GM06990 (cell line): ENCODE data around the gene RAB3D.
"Not testable (repeated sequence)": the region's sequence is repeated elsewhere in the genome, so short reads cannot be mapped to it uniquely, and the experiment has no call there.

Experiments used
- DNase-seq: peaks from one replicate; pipeline ENCODE4 v3.0.0-alpha.2; 2011; ENCODE audit not compliant: insufficient read length; ENCODE audit errors: extremely low read depth
- H3K27me3 ChIP-seq: replicated peaks from 2 replicates; pipeline ENCODE4 v1.6.0; 2011; ENCODE audit warnings: low read length; ENCODE audit not compliant: control insufficient read depth, insufficient read depth
- H3K36me3 ChIP-seq: 2 replicates; pipeline ENCODE4 v1.5.1; 2011; ENCODE audit warnings: low read length; ENCODE audit not compliant: control insufficient read depth, insufficient read depth
- H3K4me3 ChIP-seq: replicated peaks from 2 replicates; pipeline ENCODE4 v1.5.1; 2011; ENCODE audit warnings: low read depth, mild to moderate bottlenecking, control low read depth, low read length
- TF ChIP-seq, protein P1 (sequence below): IDR thresholded peaks from 2 replicates; pipeline ENCODE4 v1.5.1; 2011; ENCODE audit warnings: low read length, control low read depth, mild to moderate bottlenecking, inconsistent platforms; ENCODE audit not compliant: insufficient read depth, poor library complexity, severe bottlenecking

RAB3D gene

DNA sequence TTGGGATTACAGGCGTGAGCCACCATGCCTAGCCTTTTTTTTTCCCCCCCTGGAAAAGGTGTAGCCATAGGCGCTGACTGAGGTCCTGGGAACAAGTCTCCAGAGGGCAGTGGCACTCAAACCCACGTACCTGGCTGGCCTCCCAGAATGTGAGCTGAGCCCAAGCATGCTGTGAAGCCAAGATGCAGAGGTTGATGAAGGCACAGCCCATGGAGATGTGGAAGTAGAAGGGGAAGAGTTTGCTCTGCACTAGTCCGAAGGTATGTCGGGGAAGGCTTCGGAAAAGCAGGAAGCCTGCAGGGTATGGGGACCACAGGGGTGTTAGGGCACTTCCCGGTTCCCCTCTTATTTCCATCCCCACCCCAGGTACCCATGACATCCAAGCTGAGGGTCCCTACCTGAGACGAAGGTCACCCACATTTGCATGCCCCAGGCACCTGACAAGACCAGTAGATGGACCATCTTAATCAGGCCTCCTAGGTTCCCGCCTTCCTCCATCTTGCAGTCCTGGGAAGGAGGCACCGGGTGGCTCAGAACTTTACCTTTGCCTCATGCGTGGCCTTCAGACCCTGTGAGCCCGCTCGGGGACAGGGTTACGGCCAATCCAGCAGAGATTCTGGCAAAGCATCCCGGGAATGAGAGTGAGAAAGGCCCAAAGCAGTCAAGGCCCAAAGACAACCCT, 5.8 kb upstream of the RAB3D start:
- Histone ChIP-seq H3K4me3 (peak overlapping the region; percentile 88), H3K27me3 (no peaks in the 10 kb centered on the region), H3K36me3 (peaks cover 3% of the 10 kb centered on the region)
- TF ChIP-seq, protein P1, sequence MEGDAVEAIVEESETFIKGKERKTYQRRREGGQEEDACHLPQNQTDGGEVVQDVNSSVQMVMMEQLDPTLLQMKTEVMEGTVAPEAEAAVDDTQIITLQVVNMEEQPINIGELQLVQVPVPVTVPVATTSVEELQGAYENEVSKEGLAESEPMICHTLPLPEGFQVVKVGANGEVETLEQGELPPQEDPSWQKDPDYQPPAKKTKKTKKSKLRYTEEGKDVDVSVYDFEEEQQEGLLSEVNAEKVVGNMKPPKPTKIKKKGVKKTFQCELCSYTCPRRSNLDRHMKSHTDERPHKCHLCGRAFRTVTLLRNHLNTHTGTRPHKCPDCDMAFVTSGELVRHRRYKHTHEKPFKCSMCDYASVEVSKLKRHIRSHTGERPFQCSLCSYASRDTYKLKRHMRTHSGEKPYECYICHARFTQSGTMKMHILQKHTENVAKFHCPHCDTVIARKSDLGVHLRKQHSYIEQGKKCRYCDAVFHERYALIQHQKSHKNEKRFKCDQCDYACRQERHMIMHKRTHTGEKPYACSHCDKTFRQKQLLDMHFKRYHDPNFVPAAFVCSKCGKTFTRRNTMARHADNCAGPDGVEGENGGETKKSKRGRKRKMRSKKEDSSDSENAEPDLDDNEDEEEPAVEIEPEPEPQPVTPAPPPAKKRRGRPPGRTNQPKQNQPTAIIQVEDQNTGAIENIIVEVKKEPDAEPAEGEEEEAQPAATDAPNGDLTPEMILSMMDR, result no peak
- DNase-seq, result no peak

DNA sequence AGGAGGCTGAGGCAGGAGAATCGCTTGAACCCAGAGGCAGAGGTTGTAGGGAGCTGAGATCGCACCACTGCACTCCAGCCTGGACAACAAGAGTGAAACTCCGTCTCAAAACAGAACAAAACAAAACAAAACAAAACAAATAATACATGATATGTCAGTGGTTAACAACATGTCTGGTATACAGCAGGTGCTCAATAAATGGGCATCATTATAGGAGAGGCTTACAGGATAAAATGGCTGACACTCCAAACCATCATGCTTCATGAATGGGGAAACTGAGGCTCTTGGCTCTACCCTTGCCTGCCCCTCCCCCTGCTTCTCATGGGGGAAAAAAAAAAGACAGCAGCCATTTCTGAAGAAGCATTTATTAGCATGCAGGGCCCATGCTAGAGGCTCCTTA, 3.0 kb upstream of the RAB3D start:
- H3K27me3 ChIP-seq, result no peaks in the 10 kb centered on the region
- H3K36me3 ChIP-seq, result peaks cover 3% of the 10 kb centered on the region
- TF ChIP-seq, protein P1, result no peak
- no peak overlapping the region for H3K4me3 ChIP-seq
- DNase-seq, result no peak

DNA sequence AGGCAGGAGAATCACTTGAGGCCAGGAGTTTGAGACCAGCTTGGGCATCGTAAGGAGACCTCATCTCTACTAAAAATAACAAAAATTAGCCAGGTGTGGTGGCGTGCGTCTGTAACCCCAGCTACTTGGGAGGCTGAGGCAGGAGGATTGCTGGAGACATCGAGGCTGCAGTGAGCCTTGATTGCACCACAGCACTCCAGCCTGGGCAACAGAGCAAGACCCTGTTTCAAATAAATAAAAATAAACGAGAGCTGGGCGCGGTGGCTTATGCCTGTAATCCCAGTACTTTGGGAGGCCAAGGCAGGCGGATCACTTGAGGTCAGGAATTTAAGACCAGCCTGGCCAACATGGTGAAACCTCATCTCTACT, 626 bp upstream of the RAB3D start:
- H3K27me3 ChIP-seq, H3K36me3 ChIP-seq, DNase-seq: not testable (repeated sequence)
- peak overlapping the region; percentile 79 for H3K4me3 ChIP-seq

DNA sequence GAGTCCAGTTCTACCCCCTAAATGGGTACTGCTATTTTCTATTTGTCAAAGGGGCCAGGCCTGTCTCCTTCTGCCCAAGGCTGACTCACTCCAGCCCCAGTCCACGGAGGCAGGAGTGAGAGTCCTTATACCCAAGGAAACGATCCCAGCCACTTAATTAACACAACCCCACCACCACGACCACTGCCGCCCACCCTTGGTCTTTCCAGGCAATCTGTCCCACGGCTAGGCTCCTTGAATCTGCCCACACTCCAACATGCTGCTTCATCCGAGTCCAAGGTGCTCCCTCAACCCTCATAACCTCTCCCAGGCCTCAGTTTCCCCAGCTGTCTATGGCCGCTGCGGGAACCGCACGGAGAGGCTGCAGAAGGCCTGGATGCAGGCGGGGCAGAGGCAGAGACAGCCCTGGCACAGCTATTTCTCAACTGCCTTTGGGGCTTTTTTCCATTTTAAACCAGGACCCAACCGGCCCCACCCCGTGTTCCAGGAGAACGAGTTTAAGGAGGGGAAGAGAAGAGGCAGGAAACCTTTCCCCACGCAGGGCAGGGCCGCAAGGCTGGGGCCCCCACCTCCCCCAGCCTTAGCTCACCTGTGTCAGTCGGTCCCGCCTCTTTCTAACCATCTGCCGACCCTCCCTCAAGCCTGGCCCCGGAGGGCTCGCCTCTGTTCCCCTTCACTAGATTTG, 746 bp downstream of the RAB3D start:
- no peaks in the 10 kb centered on the region for H3K27me3 ChIP-seq
- DNase-seq, result no peak
- peaks cover 8% of the 10 kb centered on the region for H3K36me3 ChIP-seq
- peak overlapping the region; percentile 79 for H3K4me3 ChIP-seq
- TF ChIP-seq, protein P1, result no peak

GRCh38 chr19:11338121-11338520, 1.3 kb downstream of the RAB3D start:
- TF ChIP-seq, protein P1, result no peak
- Histone ChIP-seq H3K4me3 (no peak overlapping the region), H3K27me3 (no peaks in the 10 kb centered on the region), H3K36me3 (peaks cover 10% of the 10 kb centered on the region)
- no peak for DNase-seq

DNA sequence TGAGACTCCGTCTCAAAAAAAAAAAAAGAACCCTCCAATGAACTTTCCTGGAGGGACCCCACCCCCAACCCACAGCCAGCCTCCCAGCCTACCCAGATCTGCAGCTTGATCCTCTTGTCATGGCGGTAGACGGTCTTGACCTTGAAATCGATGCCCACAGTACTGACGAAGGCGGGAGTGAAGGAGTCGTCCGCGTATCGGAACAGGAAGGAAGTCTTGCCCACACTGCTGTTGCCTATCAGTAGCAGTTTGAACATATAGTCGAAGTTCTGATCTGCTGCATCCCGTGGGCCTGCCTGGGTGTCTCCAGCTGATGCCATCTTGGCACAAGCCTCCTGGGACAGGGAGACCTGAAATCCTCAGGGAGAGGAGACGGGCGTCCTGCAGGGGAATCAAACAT, 2.4 kb downstream of the RAB3D start:
- H3K4me3 ChIP-seq, result no peak overlapping the region

More for the DNA sequence above, 2.4 kb downstream of the RAB3D start:
- no peaks in the 10 kb centered on the region for H3K27me3 ChIP-seq
- DNase-seq, result no peak
- H3K36me3 ChIP-seq, result peaks cover 9% of the 10 kb centered on the region
- TF ChIP-seq, protein P1, result no peak
